A549 (cell line): ENCODE results near the gene ANGPT4. TPM values are rescaled to one million over a fixed set of nuclear protein-coding genes. Genes with fewer than 3 reads are reported as not detected.

Experiments
- ATAC-seq, 2 experiments: fragments of 200-7000 bp in 1 of 2; fragments of >200 bp in 1 of 2; cut with Nextera tagmentation in 1 of 2; cut with Tn5 transposase in 1 of 2; 3 replicates each; pipeline versions ENCODE4 v1.8.0 to v1.9.1; 2018 to 2020; ENCODE audit warnings: mild to moderate bottlenecking in 1 of 2, moderate library complexity in 1 of 2
- CTCF ChIA-PET: fragments of 300-600 bp; sonication (Branson Sonifier 250); formaldehyde crosslinking; extraction: SDS; loops from one replicate; lab custom pipeline; 2021; ENCODE audit warnings: antibody characterized with exemption, inconsistent platforms; lab: Yijun Ruan, JAX
- POLR2A ChIA-PET: fragments of 350-600 bp; formaldehyde crosslinking; extraction: SDS; loops from one replicate; lab custom pipeline; 2021; ENCODE audit warnings: antibody characterized with exemption, inconsistent platforms; lab: Yijun Ruan, JAX
- DNase-seq, 2 experiments: peaks; one replicate each; pipeline versions ENCODE4 v3.0.0 to v3.0.0-alpha.2; 2011 to 2016; ENCODE audit warnings: low read depth in 1 of 2, low spot score in 1 of 2
- FAIRE-seq: peaks from 2 replicates; lab custom pipeline; 2011; peaks lifted over from hg19 to GRCh38; lab: Jason Lieb, UNC
- H3K27ac ChIP-seq, 2 experiments: fragments of >200 bp; sonication (Bioruptor Twin); formaldehyde crosslinking; 3 replicates each; pipeline ENCODE4 v1.5.1; 2016 to 2017
- H3K4me1 ChIP-seq: fragments of >200 bp; sonication (Bioruptor Twin); formaldehyde crosslinking; 3 replicates; pipeline ENCODE4 v1.6.1; 2016
- H3K4me2 ChIP-seq: fragments of >200 bp; sonication (Bioruptor Twin); formaldehyde crosslinking; 3 replicates; pipeline ENCODE4 v1.6.1; 2016
- H3K4me3 ChIP-seq: fragments of >200 bp; sonication (Bioruptor Twin); formaldehyde crosslinking; 3 replicates; pipeline ENCODE4 v1.5.1; 2016
- H3K9me3 ChIP-seq: fragments of >200 bp; sonication (Bioruptor Twin); formaldehyde crosslinking; 3 replicates; pipeline ENCODE4 v1.6.1; 2016
- BHLHE40 ChIP-seq: IDR thresholded peaks from 2 replicates; pipeline ENCODE4 v1.6.1; 2012; ENCODE audit warnings: low read depth, low read length, inconsistent platforms
- CBX2 ChIP-seq: fragments of 200-600 bp; sonication (generic); IDR thresholded peaks from 2 replicates; pipeline ENCODE4 v1.6.1; 2016; ENCODE audit warnings: low read depth, mild to moderate bottlenecking, borderline replicate concordance
- CEBPB ChIP-seq, 2 experiments: fragments of >200 bp in 1 of 2; sonication (Bioruptor Twin) in 1 of 2; formaldehyde crosslinking in 1 of 2; IDR thresholded peaks; 2 replicates each; pipeline ENCODE4 v1.6.1; 2012 to 2016
- CHD2 ChIP-seq: fragments of 150-350 bp; IDR thresholded peaks from 2 replicates; pipeline ENCODE4 v1.6.1; 2014; ENCODE audit warnings: low read length; ENCODE audit not compliant: partially characterized antibody
- CHD4 ChIP-seq: fragments of 200-600 bp; sonication (generic); IDR thresholded peaks from 2 replicates; pipeline ENCODE4 v1.6.1; 2016; ENCODE audit warnings: antibody characterized with exemption, mild to moderate bottlenecking, borderline replicate concordance
- CTCF ChIP-seq: fragments of >200 bp; sonication (Bioruptor Twin); formaldehyde crosslinking; IDR thresholded peaks from 3 replicates; pipeline ENCODE4 v1.5.1; 2016
- EHF ChIP-seq: fragments of 250-450 bp; sonication (Bioruptor Pico); IDR thresholded peaks from 2 replicates; pipeline ENCODE4 v1.5.0; 2020; ENCODE audit warnings: mild to moderate bottlenecking
- ELK1 ChIP-seq: fragments of 150-350 bp; IDR thresholded peaks from 2 replicates; pipeline ENCODE4 v1.6.1; 2014; ENCODE audit warnings: low read depth, mild to moderate bottlenecking, low read length
- EP300 ChIP-seq, 2 experiments: fragments of >200 bp; sonication (Bioruptor Twin); formaldehyde crosslinking; IDR thresholded peaks; 2 replicates in 1 of 2; 3 replicates in 1 of 2; pipeline ENCODE4 v1.6.1; 2016 to 2017
- ESRRA ChIP-seq: fragments of 150-350 bp; IDR thresholded peaks from 2 replicates; pipeline ENCODE4 v1.6.1; 2014; ENCODE audit warnings: mild to moderate bottlenecking, low read length, borderline replicate concordance
- FOSL2 ChIP-seq, 2 experiments: fragments of 450-650 bp in 1 of 2; fragments of >200 bp in 1 of 2; sonication (Bioruptor Twin) in 1 of 2; formaldehyde crosslinking; IDR thresholded peaks; 2 replicates each; pipeline versions ENCODE4 v1.5.0 to v1.6.1; 2016 to 2020; ENCODE audit warnings: mild to moderate bottlenecking in 1 of 2, moderate library complexity in 1 of 2
- FOXS1 ChIP-seq: fragments of 250-450 bp; sonication (Bioruptor Pico); IDR thresholded peaks from 2 replicates; pipeline ENCODE4 v1.5.0; 2020; ENCODE audit warnings: mild to moderate bottlenecking, moderate library complexity
- HDAC2 ChIP-seq: fragments of 200-600 bp; sonication (generic); IDR thresholded peaks from 2 replicates; pipeline ENCODE4 v1.6.1; 2016
- HES2 ChIP-seq: fragments of >200 bp; sonication (Bioruptor Twin); formaldehyde crosslinking; IDR thresholded peaks from 2 replicates; pipeline ENCODE4 v1.6.1; 2016
- HEYL ChIP-seq: fragments of 250-450 bp; sonication (Bioruptor Pico); IDR thresholded peaks from 2 replicates; pipeline ENCODE4 v1.8.0; 2021; ENCODE audit warnings: mild to moderate bottlenecking, moderate library complexity
- HOXA7 ChIP-seq: fragments of 250-450 bp; sonication (Bioruptor Pico); IDR thresholded peaks from 2 replicates; pipeline ENCODE4 v1.5.0; 2020; ENCODE audit warnings: mild to moderate bottlenecking, moderate library complexity
- HOXB13 ChIP-seq: fragments of 250-450 bp; sonication (Bioruptor Pico); IDR thresholded peaks from 2 replicates; pipeline ENCODE4 v1.5.0; 2020; ENCODE audit warnings: low read depth, mild to moderate bottlenecking, moderate library complexity
- HOXB5 ChIP-seq: fragments of 250-450 bp; sonication (Bioruptor Pico); IDR thresholded peaks from 2 replicates; pipeline ENCODE4 v1.5.0; 2020; ENCODE audit warnings: mild to moderate bottlenecking, moderate library complexity
- JUNB ChIP-seq: fragments of >200 bp; sonication (Bioruptor Twin); formaldehyde crosslinking; IDR thresholded peaks from 2 replicates; pipeline ENCODE4 v1.6.1; 2016
- MAFK ChIP-seq: fragments of 450-650 bp; IDR thresholded peaks from 2 replicates; pipeline ENCODE4 v1.6.1; 2014; ENCODE audit not compliant: partially characterized antibody
- NPAS2 ChIP-seq: fragments of 250-450 bp; sonication (Bioruptor Pico); IDR thresholded peaks from 2 replicates; pipeline ENCODE4 v1.8.0; 2022; ENCODE audit warnings: mild to moderate bottlenecking, moderate library complexity, borderline replicate concordance
- PBX3 ChIP-seq: IDR thresholded peaks from 2 replicates; pipeline ENCODE4 v1.6.1; 2012
- RAD21 ChIP-seq, 2 experiments: fragments of >200 bp in 1 of 2; sonication (Bioruptor Twin) in 1 of 2; formaldehyde crosslinking in 1 of 2; IDR thresholded peaks in 1 of 2; conservative IDR thresholded peaks in 1 of 2; 2 replicates in 1 of 2; 3 replicates in 1 of 2; pipeline ENCODE4 v1.6.1; 2012 to 2018; ENCODE audit warnings: inconsistent platforms in 1 of 2
- RARB ChIP-seq: fragments of 250-450 bp; sonication (Bioruptor Pico); IDR thresholded peaks from 2 replicates; pipeline ENCODE4 v1.8.0; 2021; ENCODE audit warnings: mild to moderate bottlenecking, moderate library complexity
- RCOR1 ChIP-seq: fragments of 150-350 bp; IDR thresholded peaks from 2 replicates; pipeline ENCODE4 v1.6.1; 2014; ENCODE audit warnings: antibody characterized with exemption, low read length, low read depth
- RFX5 ChIP-seq: fragments of 450-650 bp; IDR thresholded peaks from 2 replicates; pipeline ENCODE4 v1.7.1; 2014; ENCODE audit warnings: antibody characterized with exemption, mild to moderate bottlenecking, moderate library complexity
- TFCP2L1 ChIP-seq: fragments of 250-450 bp; sonication (Bioruptor Pico); IDR thresholded peaks from 2 replicates; pipeline ENCODE4 v1.5.0; 2021; ENCODE audit warnings: mild to moderate bottlenecking
- USF2 ChIP-seq: fragments of 450-650 bp; IDR thresholded peaks from 2 replicates; pipeline ENCODE4 v1.6.1; 2014; ENCODE audit warnings: antibody characterized with exemption
- ZC3H11A ChIP-seq: fragments of 450-650 bp; IDR thresholded peaks from 2 replicates; pipeline ENCODE4 v1.6.1; 2014; ENCODE audit warnings: antibody characterized with exemption, mild to moderate bottlenecking
- WGBS: methylation state at CpG from one replicate; pipeline ENCODE4 v1.1.6; 2017; ENCODE audit errors: missing lambda C conversion rate; 5-methylcytosine and 5-hydroxymethylcytosine counted together
- polyA plus RNA-seq, 4 experiments: library from polyadenylated mRNA; depleted of rRNA in 3 of 4; stranded (reverse); fragments of >200 nt; fragmentation: RNase III in 1 of 4; extraction: RNeasy Plus Mini Kit Qiagen cat#74134 plus additional on column Dnase treatment in 1 of 4; gene quantifications; 2 replicates in 3 of 4; 3 replicates in 1 of 4; pipeline ENCODE4 v1.2.3, GENCODE V29; 2011 to 2017

ANGPT4 gene
- polyA plus RNA-seq, 2 of the 4 experiments (the other 2 are of a cell fraction) = 0.04 TPM; not detected in 1

GRCh38 chr20:921068-921467 is 4.9 kb upstream of the ANGPT4 start:
- no peak overlapping the region for H3K4me3 ChIP-seq
- CTCF ChIA-PET = interaction anchor here (1.1 to 1.9 kb wide), 5 partner anchors 32 to 105 kb away, joined by 3 to 10 read pairs (median 5); no protein-coding TSS in a partner anchor
- TF ChIP-seq RARB (CRISPR knock-in tag) (no peak), BHLHE40 (no peak), CHD2 (no peak), HES2 (no peak), CEBPB (IDR thresholded peaks at IDR 0.05) (no peak), ELK1 (no peak), USF2 (no peak), RFX5 (no peak), HEYL (CRISPR knock-in tag) (no peak), PBX3 (no peak), HDAC2 (no peak), CTCF (no peak), CBX2 (no peak), RCOR1 (no peak)
- TF ChIP-seq, all 56 proteins: peak for 0
- H3K9me3 ChIP-seq = no peaks in the 10 kb centered on the region
- WGBS = 23% methylated on average over 5 of the region's 5 CpGs
- no peaks in the 10 kb centered on the region for H3K4me1 ChIP-seq
- POLR2A ChIA-PET = no interaction called here
- ATAC-seq = no peak
- H3K4me2 ChIP-seq = no peak overlapping the region
- FAIRE-seq = no peak
- DNase-seq = no peak
- H3K27ac ChIP-seq = no peak overlapping the region

- no peaks in the 10 kb centered on the region for H3K4me1 ChIP-seq
- 88% methylated on average over 4 of the region's 4 CpGs for WGBS
- no peak for FAIRE-seq
- no peak for ATAC-seq
- no peak for DNase-seq
- ChIA-PET POLR2A (no interaction called here), CTCF (interaction anchor here (0.6 to 1.9 kb wide), 6 partner anchors 10 to 105 kb away, joined by 3 to 10 read pairs (median 3); no protein-coding TSS in a partner anchor)
- no peak overlapping the region for H3K27ac ChIP-seq
- H3K9me3 ChIP-seq = no peaks in the 10 kb centered on the region
- TF ChIP-seq NPAS2 (CRISPR knock-in tag) (no peak), HDAC2 (no peak), FOXS1 (CRISPR knock-in tag) (no peak), CEBPB (IDR thresholded peaks at IDR 0.05) (no peak), TFCP2L1 (CRISPR knock-in tag) (no peak), HOXB13 (CRISPR knock-in tag) (no peak), MAFK (no peak), JUNB (no peak), ZC3H11A (no peak), FOSL2 (IDR thresholded peaks at IDR 0.05) (no peak), FOSL2 (CRISPR knock-in tag; IDR thresholded peaks at IDR 0.05) (no peak), EHF (CRISPR knock-in tag) (no peak), RAD21 (conservative IDR thresholded peaks at IDR 0.05 in 1 of 2, IDR thresholded peaks at IDR 0.05 in 1 of 2) (no peak), RFX5 (no peak), HOXA7 (CRISPR knock-in tag) (no peak), EP300 (IDR thresholded peaks at IDR 0.05) (no peak), CBX2 (no peak), HOXB5 (CRISPR knock-in tag) (no peak), ESRRA (no peak), CHD4 (no peak)
- H3K4me3 ChIP-seq = no peak overlapping the region
- no peak overlapping the region for H3K4me2 ChIP-seq
Measured at GRCh38 chr20:920311-920710, 4.2 kb upstream of the ANGPT4 start.
